ENCODE results near the gene ZNF584. TPM values are rescaled to one million over a fixed set of nuclear protein-coding genes. Genes with fewer than 3 reads are reported as not detected.
"Not testable (repeated sequence)": the region's sequence is repeated elsewhere in the genome, so short reads cannot be mapped to it uniquely, and the experiment has no call there.

ZNF584 gene
- total RNA-seq, 2 donors from 2014 or later = 5.9 to 8.5 TPM

GRCh38 chr19:58367698-58368454, 40.6 kb upstream of the ZNF584 start:
- no peak for TF ChIP-seq CTCF (IDR thresholded peaks at IDR 0.05)
- no peaks in the 10 kb centered on the region for H3K36me3 ChIP-seq
- H3K4me3 ChIP-seq = no peak overlapping the region
- H3K27ac ChIP-seq = no peak overlapping the region
- H3K9ac ChIP-seq (ENCODE audit: low read depth in 2 of 2, low read length in 2 of 2) = no peak overlapping the region
- H3K27me3 ChIP-seq = no peaks in the 10 kb centered on the region
- no peaks in the 10 kb centered on the region for H3K4me1 ChIP-seq
- intact Hi-C loops (cut with DNase I) = no loop called here
- DNase-seq = no peak
- no peaks in the 10 kb centered on the region for H3K9me3 ChIP-seq

GRCh38 chr19:58368561-58369360, 39.7 kb upstream of the ZNF584 start:
- H3K27ac ChIP-seq = no peak overlapping the region
- intact Hi-C loops (cut with DNase I) = no loop called here

GRCh38 chr19:58372311-58373133, 35.9 kb upstream of the ZNF584 start:
- H3K4me3 ChIP-seq = no peak overlapping the region
- intact Hi-C loops (cut with DNase I) = no loop called here
- no peak for TF ChIP-seq CTCF (IDR thresholded peaks at IDR 0.05)
- no peaks in the 10 kb centered on the region for H3K27me3 ChIP-seq
- no peaks in the 10 kb centered on the region for H3K36me3 ChIP-seq
- no peak overlapping the region for H3K27ac ChIP-seq
- no peak for DNase-seq
- no peak overlapping the region for H3K9ac ChIP-seq (ENCODE audit: low read depth in 2 of 2, low read length in 2 of 2)
- H3K4me1 ChIP-seq = no peaks in the 10 kb centered on the region
- H3K9me3 ChIP-seq = no peaks in the 10 kb centered on the region

More at GRCh38 chr19:58368561-58369360, 39.7 kb upstream of the ZNF584 start:
- no peaks in the 10 kb centered on the region for H3K36me3 ChIP-seq
- no peak for DNase-seq
- H3K9ac ChIP-seq (ENCODE audit: low read depth in 2 of 2, low read length in 2 of 2) = no peak overlapping the region
- no peaks in the 10 kb centered on the region for H3K4me1 ChIP-seq
- H3K4me3 ChIP-seq = no peak overlapping the region
- no peak for TF ChIP-seq CTCF (IDR thresholded peaks at IDR 0.05)
- H3K9me3 ChIP-seq = no peaks in the 10 kb centered on the region
- H3K27me3 ChIP-seq = no peaks in the 10 kb centered on the region

GRCh38 chr19:58374200-58374599, 34.2 kb upstream of the ZNF584 start:
- Histone ChIP-seq H3K36me3 (no peaks in the 10 kb centered on the region), H3K9me3 (no peaks in the 10 kb centered on the region), H3K9ac (ENCODE audit: low read depth in 2 of 2, low read length in 2 of 2) (no peak overlapping the region), H3K27ac (no peak overlapping the region), H3K4me3 (no peak overlapping the region), H3K4me1 (peaks cover under 1% of the 10 kb centered on the region), H3K27me3 (no peaks in the 10 kb centered on the region)
- intact Hi-C loops (cut with DNase I) = no loop called here
- TF ChIP-seq CTCF (IDR thresholded peaks at IDR 0.05) = no peak
- DNase-seq = no peak

GRCh38 chr19:58376724-58377123, 31.7 kb upstream of the ZNF584 start:
- H3K9me3 ChIP-seq; DNase-seq; H3K36me3 ChIP-seq; H3K27me3 ChIP-seq; H3K4me3 ChIP-seq; H3K9ac ChIP-seq (ENCODE audit: low read depth in 2 of 2, low read length in 2 of 2); intact Hi-C loops (cut with DNase I); H3K4me1 ChIP-seq; H3K27ac ChIP-seq: not testable (repeated sequence)

All from colonic mucosa (tissue), 4 donors.